Right lobe of liver (tissue), 4 donors: ENCODE measurements around the gene SPTB.

ENCODE experiments used
- CTCF ChIP-seq, 4 donors: fragments of 200-600 bp in 3 of 4; fragments of 450-650 bp in 1 of 4; IDR thresholded peaks; one replicate each; pipeline versions ENCODE4 v1.5.1 to v1.8.0; 2016 to 2022; ENCODE audit warnings: antibody characterized with exemption in 4 of 4, mild to moderate bottlenecking in 2 of 4
- POLR2A ChIP-seq: fragments of 450-650 bp; IDR thresholded peaks from one replicate; pipeline ENCODE4 v1.6.1; 2017; ENCODE audit warnings: antibody characterized with exemption, mild to moderate bottlenecking
- donor health status: DM: no; HTN: no; CAD: no.
- donor health status: DM: no; HTN: no; CAD: no.
- donor health status: DM: no; HTN: yes; CAD: no.

DNA sequence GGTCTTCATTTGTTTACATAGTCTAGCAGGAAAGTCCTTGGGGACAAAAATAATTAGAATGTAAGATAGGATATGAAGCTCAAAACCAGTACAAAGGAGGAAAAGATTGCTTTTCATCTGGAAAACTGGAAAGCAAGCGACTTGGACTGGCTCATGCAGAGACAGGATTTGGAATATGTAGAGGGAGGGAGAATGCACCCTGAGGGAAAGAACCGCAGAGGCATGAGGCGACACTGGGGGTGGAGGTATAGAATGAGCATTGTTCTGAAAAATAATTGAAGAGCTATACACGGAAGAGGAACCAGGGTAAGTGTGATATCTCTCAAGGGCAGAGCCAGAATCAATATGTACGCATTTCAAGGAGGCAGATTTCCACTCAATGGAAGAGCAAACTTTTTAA, 90.0 kb downstream of the SPTB start:
- no peak for TF ChIP-seq POLR2A
- TF ChIP-seq CTCF (IDR thresholded peaks at IDR 0.05): no peak
